Stimulated activated CD4-positive, alpha-beta T cell treated with anti-CD3 and anti-CD28 coated beads, Interleukin-2, amount 100 ng/mL, for 4 hours (primary cell): Measurements from ENCODE around the gene RBKS.
"Not testable (repeated sequence)": the region's sequence is repeated elsewhere in the genome, so short reads cannot be mapped to it uniquely, and the experiment has no call there.

Source experiments
- DNase-seq: peaks from one replicate; pipeline ENCODE4 v3.0.0-alpha.2; 2020; ENCODE audit warnings: low read depth

Gene RBKS

GRCh38 chr2:27871802-27872201 lies 18.4 kb downstream of the RBKS start:
- no peak for DNase-seq

GRCh38 chr2:27870724-27871123 lies 19.5 kb downstream of the RBKS start:
- no peak for DNase-seq

GRCh38 chr2:27869763-27870162 lies 20.4 kb downstream of the RBKS start:
- DNase-seq: no peak

- no peak for DNase-seq
These were observed 23.9 kb downstream of the RBKS start for GRCh38 chr2:27866237-27866636.

GRCh38 chr2:27863955-27864354 lies 26.2 kb downstream of the RBKS start:
- DNase-seq: not testable (repeated sequence)

GRCh38 chr2:27863146-27863545 lies 27.0 kb downstream of the RBKS start:
- DNase-seq: no peak

- DNase-seq: no peak
These were observed 30.1 kb downstream of the RBKS start for GRCh38 chr2:27860111-27860510.

GRCh38 chr2:27857417-27858172 lies 32.6 kb downstream of the RBKS start:
- DNase-seq: no peak

- DNase-seq: no peak
These were observed 33.2 kb downstream of the RBKS start for GRCh38 chr2:27856956-27857355.

- no peak for DNase-seq
These were observed 33.8 kb downstream of the RBKS start for GRCh38 chr2:27856386-27856785.

- no peak for DNase-seq
These were observed 34.7 kb downstream of the RBKS start for GRCh38 chr2:27855476-27855875.

- no peak for DNase-seq
These were observed 35.8 kb downstream of the RBKS start for GRCh38 chr2:27854229-27854862.

GRCh38 chr2:27852691-27853090 lies 37.5 kb downstream of the RBKS start:
- no peak for DNase-seq

- DNase-seq: no peak
These were observed 40.5 kb downstream of the RBKS start for GRCh38 chr2:27849558-27850205.

GRCh38 chr2:27847333-27847732 lies 42.9 kb downstream of the RBKS start:
- DNase-seq: no peak

- no peak for DNase-seq
These were observed 45.3 kb downstream of the RBKS start for GRCh38 chr2:27844821-27845255.

GRCh38 chr2:27843992-27844391 lies 46.2 kb downstream of the RBKS start:
- DNase-seq: no peak

- no peak for DNase-seq
These were observed 47.3 kb downstream of the RBKS start for GRCh38 chr2:27842894-27843293.

- DNase-seq: no peak
These were observed 51.1 kb downstream of the RBKS start for GRCh38 chr2:27839022-27839618.

GRCh38 chr2:27838502-27838901 lies 51.7 kb downstream of the RBKS start:
- no peak for DNase-seq

- no peak for DNase-seq
These were observed 56.3 kb downstream of the RBKS start for GRCh38 chr2:27833931-27834330.

GRCh38 chr2:27832396-27832795 lies 57.8 kb downstream of the RBKS start:
- DNase-seq: no peak
